Small intestine (tissue), 7 donors: Measurements from ENCODE around the gene SPATA9. TPM values are rescaled to one million over a fixed set of nuclear protein-coding genes. Genes with fewer than 3 reads are reported as not detected.

Experiments used
- DNase-seq, 2 donors: peaks; one replicate each; pipeline versions ENCODE4 v3.0.0 to v3.0.0-alpha.2; 2013
- FAIRE-seq: peaks from 2 replicates; lab custom pipeline; 2012; peaks lifted over from hg19 to GRCh38; lab: Jason Lieb, UNC
- H3K27ac ChIP-seq, 3 donors: one replicate each; pipeline ENCODE4 v1.5.1; 2013; ENCODE audit warnings: low read length in 2 of 3, mild to moderate bottlenecking in 2 of 3, control low read depth in 1 of 3, inconsistent platforms in 1 of 3, low read depth in 1 of 3, moderate library complexity in 1 of 3
- H3K27me3 ChIP-seq, 3 donors: one replicate each; pipeline ENCODE4 v1.6.1; 2013; ENCODE audit warnings: low read length in 3 of 3, inconsistent platforms in 1 of 3; ENCODE audit not compliant: control insufficient read depth in 3 of 3, insufficient read depth in 3 of 3
- H3K36me3 ChIP-seq, 3 donors: one replicate each; pipeline ENCODE4 v1.6.1; 2013; ENCODE audit warnings: low read length in 3 of 3, inconsistent platforms in 1 of 3, low read depth in 1 of 3, mild to moderate bottlenecking in 1 of 3, moderate library complexity in 1 of 3; ENCODE audit not compliant: control insufficient read depth in 3 of 3, insufficient read depth in 2 of 3
- H3K4me1 ChIP-seq, 3 donors: one replicate each; pipeline ENCODE4 v1.6.1; 2013; ENCODE audit warnings: low read length in 2 of 3, inconsistent platforms in 1 of 3, low read depth in 1 of 3, mild to moderate bottlenecking in 1 of 3, moderate library complexity in 1 of 3; ENCODE audit not compliant: control insufficient read depth in 3 of 3, insufficient read depth in 2 of 3
- H3K4me3 ChIP-seq, 3 donors: one replicate each; pipeline ENCODE4 v1.5.1; 2013; ENCODE audit warnings: low read length in 3 of 3, control low read depth in 1 of 3, inconsistent platforms in 1 of 3, low read depth in 1 of 3, mild to moderate bottlenecking in 1 of 3, moderate library complexity in 1 of 3
- H3K9me3 ChIP-seq, 2 donors: one replicate each; pipeline ENCODE4 v1.6.1; 2013; ENCODE audit warnings: low read depth in 1 of 2, low read length in 1 of 2; ENCODE audit not compliant: control insufficient read depth in 2 of 2, insufficient read depth in 1 of 2
- WGBS, 3 donors: extraction: QIAGEN DNeasy Blood & Tissue Kit; methylation state at CpG; one replicate each; pipeline ENCODE4 v1.1.7; 2013; 5-methylcytosine and 5-hydroxymethylcytosine counted together
- polyA plus RNA-seq, 4 donors: library from polyadenylated mRNA; stranded (reverse) in 3 of 4; unstranded in 1 of 4; fragments of 200-250 nt in 3 of 4; fragments of 120-200 nt in 1 of 4; gene quantifications; one replicate each; pipeline versions ENCODE4 v1.2.1 to v1.2.3, GENCODE V29; 2013
- donor health status: healthy with polysubstance abuse.
- donor health status: control.
- donor health status: control.
- donor health status: Bipolar disorder and iron deficiency.
- donor health status: healthy.

Gene SPATA9
- polyA plus RNA-seq, 4 donors = 0.24 to 1.0 TPM; not detected in 2

- WGBS, 3 donors = 5 to 12% (median 5%) methylated on average over 3 of the region's 3 CpGs
- DNase-seq = peak; percentile 40 to 64
- Histone ChIP-seq H3K9me3 (no peaks in the 10 kb centered on the region), H3K27me3 (no peaks in the 10 kb centered on the region), H3K4me3 (no peak overlapping the region), H3K27ac (no peak overlapping the region), H3K4me1 (peaks cover 0 to 4% (median 0%) of the 10 kb centered on the region in 3 donors), H3K36me3 (no peaks in the 10 kb centered on the region)
- peak; percentile 64 for FAIRE-seq
Measured at GRCh38 chr5:95664204-95664786, 18.5 kb downstream of the SPATA9 start.

GRCh38 chr5:95662946-95663345 lies 19.8 kb downstream of the SPATA9 start:
- Histone ChIP-seq H3K36me3 (no peaks in the 10 kb centered on the region), H3K27me3 (no peaks in the 10 kb centered on the region), H3K4me3 (no peak overlapping the region), H3K4me1 (peaks cover 0 to 4% (median 0%) of the 10 kb centered on the region in 3 donors), H3K27ac (no peak overlapping the region), H3K9me3 (no peaks in the 10 kb centered on the region)
- no peak for DNase-seq
- FAIRE-seq = no peak

GRCh38 chr5:95660060-95660459 lies 22.7 kb downstream of the SPATA9 start:
- no peaks in the 10 kb centered on the region for H3K27me3 ChIP-seq
- FAIRE-seq (no peak), DNase-seq (no peak)
- no peak overlapping the region for H3K27ac ChIP-seq
- H3K9me3 ChIP-seq = no peaks in the 10 kb centered on the region
- H3K4me3 ChIP-seq = no peak overlapping the region
- WGBS, 3 donors = 88 to 92% (median 91%) methylated on average over 2 of the region's 2 CpGs
- no peaks in the 10 kb centered on the region for H3K36me3 ChIP-seq
- peaks cover 0 to 4% (median 0%) of the 10 kb centered on the region in 3 donors for H3K4me1 ChIP-seq

GRCh38 chr5:95655575-95655974 lies 27.2 kb downstream of the SPATA9 start:
- FAIRE-seq (no peak), DNase-seq (no peak)
- Histone ChIP-seq H3K27me3 (no peaks in the 10 kb centered on the region), H3K4me3 (no peak overlapping the region), H3K4me1 (no peaks in the 10 kb centered on the region), H3K9me3 (no peaks in the 10 kb centered on the region), H3K36me3 (no peaks in the 10 kb centered on the region), H3K27ac (no peak overlapping the region)
- 29 to 58% (median 39%) methylated on average over 1 of the region's 1 CpG for WGBS, 3 donors

- Histone ChIP-seq H3K27me3 (no peaks in the 10 kb centered on the region), H3K4me1 (no peaks in the 10 kb centered on the region), H3K27ac (no peak overlapping the region), H3K9me3 (no peaks in the 10 kb centered on the region), H3K4me3 (no peak overlapping the region), H3K36me3 (no peaks in the 10 kb centered on the region)
- WGBS, 3 donors = 93 to 95% (median 94%) methylated on average over 3 of the region's 3 CpGs
- FAIRE-seq = peak; percentile 62
- DNase-seq = no peak
Measured at GRCh38 chr5:95654196-95654595, 28.6 kb downstream of the SPATA9 start.

GRCh38 chr5:95652849-95653248 lies 29.9 kb downstream of the SPATA9 start:
- 86 to 100% (median 100%) methylated on average over 1 of the region's 1 CpG for WGBS, 3 donors
- no peak overlapping the region for H3K27ac ChIP-seq
- no peaks in the 10 kb centered on the region for H3K9me3 ChIP-seq

GRCh38 chr5:95649842-95650620 lies 32.8 kb downstream of the SPATA9 start:
- H3K9me3 ChIP-seq = no peaks in the 10 kb centered on the region
- no peaks in the 10 kb centered on the region for H3K36me3 ChIP-seq
- H3K4me1 ChIP-seq = peaks cover 0 to 11% (median 0%) of the 10 kb centered on the region in 3 donors
- no peak for FAIRE-seq
- no peak overlapping the region for H3K4me3 ChIP-seq
- no peak for DNase-seq
- H3K27me3 ChIP-seq = no peaks in the 10 kb centered on the region
- no peak overlapping the region for H3K27ac ChIP-seq

More at GRCh38 chr5:95652849-95653248, 29.9 kb downstream of the SPATA9 start:
- no peak overlapping the region for H3K4me3 ChIP-seq
- FAIRE-seq (no peak), DNase-seq (no peak)
- peaks cover 0 to 3% (median 0%) of the 10 kb centered on the region in 3 donors for H3K4me1 ChIP-seq
- no peaks in the 10 kb centered on the region for H3K36me3 ChIP-seq
- no peaks in the 10 kb centered on the region for H3K27me3 ChIP-seq

- Histone ChIP-seq H3K4me3 (no peak overlapping the region), H3K36me3 (no peaks in the 10 kb centered on the region), H3K27me3 (no peaks in the 10 kb centered on the region), H3K4me1 (peaks cover 0 to 11% (median 0%) of the 10 kb centered on the region in 3 donors), H3K27ac (no peak overlapping the region), H3K9me3 (no peaks in the 10 kb centered on the region)
- DNase-seq (no peak), FAIRE-seq (no peak)
Measured at GRCh38 chr5:95649274-95649673, 33.5 kb downstream of the SPATA9 start.
